ENCODE measurements around the gene RAB3A. TPM values are rescaled to one million over a fixed set of nuclear protein-coding genes. Genes with fewer than 3 reads are reported as not detected.

Gene RAB3A
- total and polyA plus RNA-seq, 9 of the 15 experiments (the other 6 are each of a cell fraction or from before 2014, with no cell fraction given), result 0.17 to 5.1 (median 0.90) TPM; not detected in 1

DNA sequence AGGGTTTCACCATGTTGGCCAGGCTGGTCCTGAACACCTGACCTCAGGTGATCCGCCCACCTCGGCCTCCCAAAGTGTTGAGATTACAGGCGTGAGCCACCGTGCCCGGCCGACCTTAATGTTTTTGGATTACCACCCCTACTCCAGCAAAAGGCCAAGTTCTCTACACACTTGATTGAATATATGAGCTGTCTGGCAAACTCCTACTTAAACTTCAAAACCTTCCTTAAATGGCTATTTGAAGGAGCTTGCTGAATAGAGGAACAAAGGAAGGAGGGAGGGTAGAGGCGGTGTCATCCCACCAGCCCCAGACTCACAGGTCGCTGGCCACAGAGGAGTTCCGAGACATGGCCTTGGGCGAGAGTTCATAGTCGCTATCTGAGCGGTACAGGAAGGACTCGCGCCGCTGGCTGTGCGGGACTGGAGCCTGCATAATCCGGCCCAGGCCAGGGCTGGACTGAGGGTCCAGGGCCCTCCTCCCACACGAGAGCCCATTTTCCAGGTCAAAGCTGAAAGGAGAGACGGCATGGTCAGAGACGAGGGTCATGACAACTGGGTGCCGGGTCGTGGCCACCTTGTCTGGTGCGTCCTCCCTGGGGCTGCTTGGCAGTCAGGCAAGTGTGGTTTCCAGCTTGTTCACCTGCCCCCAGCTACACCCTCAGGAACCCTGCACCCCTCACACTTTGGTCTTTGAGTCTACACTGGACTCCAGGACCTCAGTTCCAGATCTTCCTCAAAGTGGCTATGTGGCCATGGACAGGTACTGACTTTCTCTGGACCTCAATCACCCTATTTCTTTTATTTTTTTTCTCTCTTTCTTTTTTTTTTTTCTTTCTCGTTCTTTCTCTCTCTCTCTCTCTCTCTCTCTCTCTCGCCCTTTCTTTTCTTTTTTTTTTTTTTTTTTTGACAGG lies 18.2 kb upstream of the RAB3A start (continued):
- TF ChIP-seq, protein P1, sequence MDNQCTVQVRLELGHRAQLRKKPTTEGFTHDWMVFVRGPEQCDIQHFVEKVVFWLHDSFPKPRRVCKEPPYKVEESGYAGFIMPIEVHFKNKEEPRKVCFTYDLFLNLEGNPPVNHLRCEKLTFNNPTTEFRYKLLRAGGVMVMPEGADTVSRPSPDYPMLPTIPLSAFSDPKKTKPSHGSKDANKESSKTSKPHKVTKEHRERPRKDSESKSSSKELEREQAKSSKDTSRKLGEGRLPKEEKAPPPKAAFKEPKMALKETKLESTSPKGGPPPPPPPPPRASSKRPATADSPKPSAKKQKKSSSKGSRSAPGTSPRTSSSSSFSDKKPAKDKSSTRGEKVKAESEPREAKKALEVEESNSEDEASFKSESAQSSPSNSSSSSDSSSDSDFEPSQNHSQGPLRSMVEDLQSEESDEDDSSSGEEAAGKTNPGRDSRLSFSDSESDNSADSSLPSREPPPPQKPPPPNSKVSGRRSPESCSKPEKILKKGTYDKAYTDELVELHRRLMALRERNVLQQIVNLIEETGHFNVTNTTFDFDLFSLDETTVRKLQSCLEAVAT (IDR thresholded peaks at IDR 0.05), result no peak
- TF ChIP-seq, protein P2, sequence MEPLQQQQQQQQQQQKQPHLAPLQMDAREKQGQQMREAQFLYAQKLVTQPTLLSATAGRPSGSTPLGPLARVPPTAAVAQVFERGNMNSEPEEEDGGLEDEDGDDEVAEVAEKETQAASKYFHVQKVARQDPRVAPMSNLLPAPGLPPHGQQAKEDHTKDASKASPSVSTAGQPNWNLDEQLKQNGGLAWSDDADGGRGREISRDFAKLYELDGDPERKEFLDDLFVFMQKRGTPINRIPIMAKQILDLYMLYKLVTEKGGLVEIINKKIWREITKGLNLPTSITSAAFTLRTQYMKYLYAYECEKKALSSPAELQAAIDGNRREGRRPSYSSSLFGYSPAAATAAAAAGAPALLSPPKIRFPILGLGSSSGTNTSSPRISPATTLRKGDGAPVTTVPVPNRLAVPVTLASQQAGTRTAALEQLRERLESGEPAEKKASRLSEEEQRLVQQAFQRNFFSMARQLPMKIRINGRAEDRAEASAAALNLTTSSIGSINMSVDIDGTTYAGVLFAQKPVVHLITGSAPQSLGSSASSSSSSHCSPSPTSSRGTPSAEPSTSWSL (CRISPR knock-in tag; IDR thresholded peaks at IDR 0.05; ENCODE audit: borderline replicate concordance), result no peak
- TF ChIP-seq, protein P3, sequence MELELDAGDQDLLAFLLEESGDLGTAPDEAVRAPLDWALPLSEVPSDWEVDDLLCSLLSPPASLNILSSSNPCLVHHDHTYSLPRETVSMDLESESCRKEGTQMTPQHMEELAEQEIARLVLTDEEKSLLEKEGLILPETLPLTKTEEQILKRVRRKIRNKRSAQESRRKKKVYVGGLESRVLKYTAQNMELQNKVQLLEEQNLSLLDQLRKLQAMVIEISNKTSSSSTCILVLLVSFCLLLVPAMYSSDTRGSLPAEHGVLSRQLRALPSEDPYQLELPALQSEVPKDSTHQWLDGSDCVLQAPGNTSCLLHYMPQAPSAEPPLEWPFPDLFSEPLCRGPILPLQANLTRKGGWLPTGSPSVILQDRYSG (tag; conservative IDR thresholded peaks at IDR 0.05; ENCODE audit: low read depth), result no peak
- TF ChIP-seq COPS2 (conservative IDR thresholded peaks at IDR 0.05), result no peak
- TF ChIP-seq, protein P4, sequence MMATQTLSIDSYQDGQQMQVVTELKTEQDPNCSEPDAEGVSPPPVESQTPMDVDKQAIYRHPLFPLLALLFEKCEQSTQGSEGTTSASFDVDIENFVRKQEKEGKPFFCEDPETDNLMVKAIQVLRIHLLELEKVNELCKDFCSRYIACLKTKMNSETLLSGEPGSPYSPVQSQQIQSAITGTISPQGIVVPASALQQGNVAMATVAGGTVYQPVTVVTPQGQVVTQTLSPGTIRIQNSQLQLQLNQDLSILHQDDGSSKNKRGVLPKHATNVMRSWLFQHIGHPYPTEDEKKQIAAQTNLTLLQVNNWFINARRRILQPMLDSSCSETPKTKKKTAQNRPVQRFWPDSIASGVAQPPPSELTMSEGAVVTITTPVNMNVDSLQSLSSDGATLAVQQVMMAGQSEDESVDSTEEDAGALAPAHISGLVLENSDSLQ (IDR thresholded peaks at IDR 0.05), result no peak
- TF ChIP-seq ZBTB8A (IDR thresholded peaks at IDR 0.05; ENCODE audit: partially characterized antibody), result no peak
- no peak for TF ChIP-seq ZNF347 (CRISPR knock-in tag; IDR thresholded peaks at IDR 0.05; ENCODE audit: low read depth)
- TF ChIP-seq, protein P5, sequence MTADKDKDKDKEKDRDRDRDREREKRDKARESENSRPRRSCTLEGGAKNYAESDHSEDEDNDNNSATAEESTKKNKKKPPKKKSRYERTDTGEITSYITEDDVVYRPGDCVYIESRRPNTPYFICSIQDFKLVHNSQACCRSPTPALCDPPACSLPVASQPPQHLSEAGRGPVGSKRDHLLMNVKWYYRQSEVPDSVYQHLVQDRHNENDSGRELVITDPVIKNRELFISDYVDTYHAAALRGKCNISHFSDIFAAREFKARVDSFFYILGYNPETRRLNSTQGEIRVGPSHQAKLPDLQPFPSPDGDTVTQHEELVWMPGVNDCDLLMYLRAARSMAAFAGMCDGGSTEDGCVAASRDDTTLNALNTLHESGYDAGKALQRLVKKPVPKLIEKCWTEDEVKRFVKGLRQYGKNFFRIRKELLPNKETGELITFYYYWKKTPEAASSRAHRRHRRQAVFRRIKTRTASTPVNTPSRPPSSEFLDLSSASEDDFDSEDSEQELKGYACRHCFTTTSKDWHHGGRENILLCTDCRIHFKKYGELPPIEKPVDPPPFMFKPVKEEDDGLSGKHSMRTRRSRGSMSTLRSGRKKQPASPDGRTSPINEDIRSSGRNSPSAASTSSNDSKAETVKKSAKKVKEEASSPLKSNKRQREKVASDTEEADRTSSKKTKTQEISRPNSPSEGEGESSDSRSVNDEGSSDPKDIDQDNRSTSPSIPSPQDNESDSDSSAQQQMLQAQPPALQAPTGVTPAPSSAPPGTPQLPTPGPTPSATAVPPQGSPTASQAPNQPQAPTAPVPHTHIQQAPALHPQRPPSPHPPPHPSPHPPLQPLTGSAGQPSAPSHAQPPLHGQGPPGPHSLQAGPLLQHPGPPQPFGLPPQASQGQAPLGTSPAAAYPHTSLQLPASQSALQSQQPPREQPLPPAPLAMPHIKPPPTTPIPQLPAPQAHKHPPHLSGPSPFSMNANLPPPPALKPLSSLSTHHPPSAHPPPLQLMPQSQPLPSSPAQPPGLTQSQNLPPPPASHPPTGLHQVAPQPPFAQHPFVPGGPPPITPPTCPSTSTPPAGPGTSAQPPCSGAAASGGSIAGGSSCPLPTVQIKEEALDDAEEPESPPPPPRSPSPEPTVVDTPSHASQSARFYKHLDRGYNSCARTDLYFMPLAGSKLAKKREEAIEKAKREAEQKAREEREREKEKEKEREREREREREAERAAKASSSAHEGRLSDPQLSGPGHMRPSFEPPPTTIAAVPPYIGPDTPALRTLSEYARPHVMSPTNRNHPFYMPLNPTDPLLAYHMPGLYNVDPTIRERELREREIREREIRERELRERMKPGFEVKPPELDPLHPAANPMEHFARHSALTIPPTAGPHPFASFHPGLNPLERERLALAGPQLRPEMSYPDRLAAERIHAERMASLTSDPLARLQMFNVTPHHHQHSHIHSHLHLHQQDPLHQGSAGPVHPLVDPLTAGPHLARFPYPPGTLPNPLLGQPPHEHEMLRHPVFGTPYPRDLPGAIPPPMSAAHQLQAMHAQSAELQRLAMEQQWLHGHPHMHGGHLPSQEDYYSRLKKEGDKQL (CRISPR knock-in tag; IDR thresholded peaks at IDR 0.05; ENCODE audit: borderline replicate concordance), result no peak
- TF ChIP-seq ETV6 (IDR thresholded peaks at IDR 0.05; ENCODE audit: borderline replicate concordance in 1 of 2, low read depth in 2 of 2, low read length in 1 of 2), result no peak
- no peak for TF ChIP-seq ETV6 (CRISPR knock-in tag; IDR thresholded peaks at IDR 0.05; ENCODE audit: borderline replicate concordance)
- TF ChIP-seq BRD4 (IDR thresholded peaks at IDR 0.05), result no peak
- TF ChIP-seq, protein P6, sequence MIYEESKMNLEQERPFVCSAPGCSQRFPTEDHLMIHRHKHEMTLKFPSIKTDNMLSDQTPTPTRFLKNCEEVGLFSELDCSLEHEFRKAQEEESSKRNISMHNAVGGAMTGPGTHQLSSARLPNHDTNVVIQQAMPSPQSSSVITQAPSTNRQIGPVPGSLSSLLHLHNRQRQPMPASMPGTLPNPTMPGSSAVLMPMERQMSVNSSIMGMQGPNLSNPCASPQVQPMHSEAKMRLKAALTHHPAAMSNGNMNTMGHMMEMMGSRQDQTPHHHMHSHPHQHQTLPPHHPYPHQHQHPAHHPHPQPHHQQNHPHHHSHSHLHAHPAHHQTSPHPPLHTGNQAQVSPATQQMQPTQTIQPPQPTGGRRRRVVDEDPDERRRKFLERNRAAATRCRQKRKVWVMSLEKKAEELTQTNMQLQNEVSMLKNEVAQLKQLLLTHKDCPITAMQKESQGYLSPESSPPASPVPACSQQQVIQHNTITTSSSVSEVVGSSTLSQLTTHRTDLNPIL (CRISPR knock-in tag; IDR thresholded peaks at IDR 0.05), result no peak
- TF ChIP-seq DACH1 (IDR thresholded peaks at IDR 0.05; ENCODE audit: partially characterized antibody), result no peak
